GM12892 (cell line): ENCODE results near the gene DNMT3A.

Experiments
- POLR2A ChIP-seq: IDR thresholded peaks from 2 replicates; pipeline ENCODE4 v1.6.1; 2011; ENCODE audit warnings: low read depth, low read length, control low read depth
- POLR2AphosphoS5 ChIP-seq: IDR thresholded peaks from 2 replicates; pipeline ENCODE4 v1.6.1; 2011; ENCODE audit warnings: low read depth, low read length, control low read depth
- TAF1 ChIP-seq: IDR thresholded peaks from 2 replicates; pipeline ENCODE4 v1.6.1; 2011; ENCODE audit warnings: low read depth, mild to moderate bottlenecking, control low read depth, low read length, borderline replicate concordance

DNA sequence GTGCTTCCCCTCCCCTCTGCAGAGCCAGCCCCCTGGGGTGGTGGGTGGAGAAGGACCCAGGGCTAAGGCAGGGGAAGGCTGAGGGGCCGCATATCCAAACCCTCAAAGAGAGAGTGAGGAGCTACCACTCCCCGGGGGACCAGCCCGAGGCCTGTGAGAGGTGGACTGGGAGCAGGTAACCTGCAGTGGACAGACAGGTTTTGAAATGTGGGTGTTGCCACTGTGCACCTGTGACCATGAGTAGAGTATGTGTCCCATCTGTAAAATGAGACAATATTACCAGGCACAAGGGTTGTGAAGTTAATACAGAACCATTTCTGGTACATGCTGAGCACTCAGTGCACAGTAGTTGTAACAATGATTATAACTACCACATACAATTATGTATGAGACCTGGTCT, 122.1 kb downstream of the DNMT3A start:
- TF ChIP-seq POLR2AphosphoS5 (no peak), POLR2A (no peak), TAF1 (no peak)
